HepG2 (cell line): ENCODE measurements around the gene UAP1L1. TPM values are rescaled to one million over a fixed set of nuclear protein-coding genes. Genes with fewer than 3 reads are reported as not detected.

Experiments
- AGO1 ChIP-seq: fragments of 200-400 bp; formaldehyde crosslinking; IDR thresholded peaks from 2 replicates; pipeline ENCODE4 v1.6.1; 2017; ENCODE audit warnings: mild to moderate bottlenecking, low read depth, low read length, moderate library complexity; ENCODE audit not compliant: poor library complexity, severe bottlenecking
- ARNT2 ChIP-seq: sonication (generic); formaldehyde crosslinking; IDR thresholded peaks from 2 replicates; pipeline ENCODE4 v1.8.0; 2022; ENCODE audit warnings: mild to moderate bottlenecking, low read depth, missing genetic modification reagents, moderate library complexity
- BATF2 ChIP-seq: sonication (generic); formaldehyde crosslinking; IDR thresholded peaks from 2 replicates; pipeline ENCODE4 v1.8.0; 2022; ENCODE audit warnings: mild to moderate bottlenecking, missing genetic modification reagents, moderate library complexity
- CBFB ChIP-seq: sonication (generic); formaldehyde crosslinking; IDR thresholded peaks from 2 replicates; pipeline ENCODE4 v1.4.0; 2020; ENCODE audit warnings: missing genetic modification reagents
- EP300 ChIP-seq, 3 experiments: sonication (generic) in 1 of 3; formaldehyde crosslinking in 1 of 3; IDR thresholded peaks; 2 replicates each; pipeline versions ENCODE4 v1.5.1 to v1.6.1; 2011 to 2020; ENCODE audit warnings: low read depth in 2 of 3, low read length in 2 of 3, borderline replicate concordance in 1 of 3, improper control_type of control experiment in 1 of 3, mild to moderate bottlenecking in 1 of 3, missing genetic modification reagents in 1 of 3, moderate library complexity in 1 of 3
- FUBP1 ChIP-seq: sonication (generic); formaldehyde crosslinking; IDR thresholded peaks from 2 replicates; pipeline ENCODE4 v1.5.1; 2020; ENCODE audit warnings: missing genetic modification reagents, mild to moderate bottlenecking, borderline replicate concordance
- KDM1A ChIP-seq: IDR thresholded peaks from 2 replicates; pipeline ENCODE4 v1.6.1; 2016; ENCODE audit warnings: missing compliant biosample characterization
- MED8 ChIP-seq: sonication (generic); formaldehyde crosslinking; IDR thresholded peaks from 2 replicates; pipeline ENCODE4 v1.8.1; 2023; ENCODE audit warnings: mild to moderate bottlenecking, missing genetic modification reagents; ENCODE audit not compliant: insufficient replicate concordance
- NBN ChIP-seq: fragments of 450-650 bp; conservative IDR thresholded peaks from 2 replicates; pipeline ENCODE4 v1.6.1; 2017
- PRDM15 ChIP-seq: sonication (generic); formaldehyde crosslinking; IDR thresholded peaks from 2 replicates; pipeline ENCODE4 v1.4.0; 2020; ENCODE audit warnings: missing genetic modification reagents
- SAP130 ChIP-seq: IDR thresholded peaks from 2 replicates; pipeline ENCODE4 v1.6.1; 2016; ENCODE audit warnings: low read depth
- SNAPC2 ChIP-seq: sonication (generic); formaldehyde crosslinking; IDR thresholded peaks from 2 replicates; pipeline ENCODE4 v1.8.1; 2022; ENCODE audit warnings: mild to moderate bottlenecking, missing genetic modification reagents
- TSC22D2 ChIP-seq: sonication (generic); formaldehyde crosslinking; IDR thresholded peaks from 2 replicates; pipeline ENCODE4 v1.5.1; 2020; ENCODE audit warnings: missing genetic modification reagents, mild to moderate bottlenecking, borderline replicate concordance
- UBTF ChIP-seq: sonication (generic); formaldehyde crosslinking; IDR thresholded peaks from 2 replicates; pipeline ENCODE4 v1.4.0; 2020; ENCODE audit warnings: mild to moderate bottlenecking, missing genetic modification reagents
- ZMAT5 ChIP-seq: sonication (generic); formaldehyde crosslinking; IDR thresholded peaks from 2 replicates; pipeline ENCODE4 v1.5.0; 2020; ENCODE audit warnings: mild to moderate bottlenecking, low read depth, missing genetic modification reagents, borderline replicate concordance
- ZNF121 ChIP-seq: sonication (generic); formaldehyde crosslinking; IDR thresholded peaks from 2 replicates; pipeline ENCODE4 v1.5.0; 2020; ENCODE audit warnings: mild to moderate bottlenecking, missing genetic modification reagents
- ZNF224 ChIP-seq: sonication (generic); formaldehyde crosslinking; IDR thresholded peaks from 2 replicates; pipeline ENCODE4 v1.5.0; 2020; ENCODE audit warnings: mild to moderate bottlenecking, missing genetic modification reagents
- ZNF292 ChIP-seq: sonication (generic); formaldehyde crosslinking; IDR thresholded peaks from 2 replicates; pipeline ENCODE4 v1.8.1; 2022; ENCODE audit warnings: mild to moderate bottlenecking, low read depth, missing genetic modification reagents, borderline replicate concordance
- ZNF354B ChIP-seq: sonication (generic); formaldehyde crosslinking; IDR thresholded peaks from 2 replicates; pipeline ENCODE4 v1.8.0; 2022; ENCODE audit warnings: mild to moderate bottlenecking, missing genetic modification reagents
- ZNF550 ChIP-seq: sonication (generic); formaldehyde crosslinking; IDR thresholded peaks from 2 replicates; pipeline ENCODE4 v1.4.0; 2020; ENCODE audit warnings: mild to moderate bottlenecking, missing genetic modification reagents, borderline replicate concordance
- ZNF75D ChIP-seq: sonication (generic); formaldehyde crosslinking; IDR thresholded peaks from 2 replicates; pipeline ENCODE4 v1.8.1; 2023; ENCODE audit warnings: missing genetic modification reagents, mild to moderate bottlenecking, borderline replicate concordance
- polyA plus RNA-seq, 8 experiments: library from polyadenylated mRNA; depleted of rRNA in 3 of 8; stranded (reverse) in 7 of 8; unstranded in 1 of 8; fragments of >200 nt; fragmentation: Illumina TruSeq in 4 of 8; extraction: Trizol in 4 of 8; gene quantifications; 2 replicates each; pipeline versions ENCODE4 v1.2.1 to v1.2.3, GENCODE V29; 2011 to 2016; ENCODE audit warnings: low read depth in 4 of 8, missing spikeins in 1 of 8, mixed read lengths in 1 of 8; ENCODE audit not compliant: insufficient read depth in 1 of 8
- total RNA-seq, 5 experiments: library from RNA; depleted of rRNA; stranded (reverse); fragments of >200 nt; fragmentation: Illumina TruSeq; extraction: Trizol; gene quantifications; 2 replicates each; pipeline ENCODE4 v1.2.3, GENCODE V29; 2016; ENCODE audit warnings: low read depth in 1 of 5

The UAP1L1 gene
- total and polyA plus RNA-seq, 2 of the 13 experiments (the other 11 are each of a cell fraction or from before 2014, with no cell fraction given): 5.4 to 6.4 TPM

GRCh38 chr9:137054932-137055384 lies 22.4 kb upstream of the UAP1L1 start (continued):
- TF ChIP-seq BATF2 (CRISPR knock-in tag) (no peak), SAP130 (no peak; the same call in 1 of the 2 replicates), NBN (no peak), TSC22D2 (CRISPR knock-in tag) (peak; percentile 57; the same call in 1 of the 2 replicates), ZMAT5 (CRISPR knock-in tag) (no peak), SNAPC2 (CRISPR knock-in tag) (no peak), ZNF354B (CRISPR knock-in tag) (no peak), ZNF121 (CRISPR knock-in tag) (peak; percentile 77; the same call in 1 of the 2 replicates), ARNT2 (CRISPR knock-in tag) (no peak), EP300 (IDR thresholded peaks at IDR 0.05; ENCODE audit: low read depth in 2 of 2, low read length in 2 of 2) (no peak), EP300 (CRISPR knock-in tag; IDR thresholded peaks at IDR 0.05; ENCODE audit: borderline replicate concordance) (no peak), ZNF224 (CRISPR knock-in tag) (no peak), ZNF550 (no peak), ZNF292 (CRISPR knock-in tag) (no peak), PRDM15 (CRISPR knock-in tag) (no peak), UBTF (CRISPR knock-in tag) (peak; percentile 92), CBFB (no peak), AGO1 (no peak), KDM1A (CRISPR knock-in tag) (no peak), MED8 (no peak), ZNF75D (no peak), FUBP1 (CRISPR knock-in tag) (no peak)
